Measurements from ENCODE around the gene NCOA5. TPM values are rescaled to one million over a fixed set of nuclear protein-coding genes. Genes with fewer than 3 reads are reported as not detected.

Gene NCOA5
- total and polyA plus RNA-seq, 9 of the 15 experiments (the other 6 are each of a cell fraction or from before 2014, with no cell fraction given): 3.9 to 22.8 (median 13.8) TPM

GRCh38 chr20:46011631-46012482, 77.9 kb downstream of the NCOA5 start (continued):
- TF ChIP-seq FOXM1 (IDR thresholded peaks at IDR 0.05; ENCODE audit: low read depth) (no peak), FOXM1 (CRISPR knock-in tag; IDR thresholded peaks at IDR 0.05; ENCODE audit: low read depth) (no peak), SIX5 (IDR thresholded peaks at IDR 0.05; ENCODE audit: borderline replicate concordance in 1 of 2, insufficient read depth in 1 of 2, low read depth in 1 of 2, low read length in 2 of 2) (no peak), CLOCK (CRISPR knock-in tag; IDR thresholded peaks at IDR 0.05; ENCODE audit: borderline replicate concordance) (no peak), PHB2 (IDR thresholded peaks at IDR 0.05; ENCODE audit: low read depth) (no peak), SMARCE1 (IDR thresholded peaks at IDR 0.05) (no peak), CREM (IDR thresholded peaks at IDR 0.05; ENCODE audit: low read depth) (0 out of 2 replicates have a peak, but pooled peaks have one; percentile 8), ZNF134 (CRISPR knock-in tag; conservative IDR thresholded peaks at IDR 0.05) (no peak), BDP1 (IDR thresholded peaks at IDR 0.05; ENCODE audit: insufficient read depth, insufficient read length) (no peak), ZC3H4 (CRISPR knock-in tag; IDR thresholded peaks at IDR 0.05; ENCODE audit: borderline replicate concordance) (no peak), EHMT2 (IDR thresholded peaks at IDR 0.05) (no peak), RERE (CRISPR knock-in tag; IDR thresholded peaks at IDR 0.05; ENCODE audit: borderline replicate concordance) (no peak)
- TF ChIP-seq, protein P1, sequence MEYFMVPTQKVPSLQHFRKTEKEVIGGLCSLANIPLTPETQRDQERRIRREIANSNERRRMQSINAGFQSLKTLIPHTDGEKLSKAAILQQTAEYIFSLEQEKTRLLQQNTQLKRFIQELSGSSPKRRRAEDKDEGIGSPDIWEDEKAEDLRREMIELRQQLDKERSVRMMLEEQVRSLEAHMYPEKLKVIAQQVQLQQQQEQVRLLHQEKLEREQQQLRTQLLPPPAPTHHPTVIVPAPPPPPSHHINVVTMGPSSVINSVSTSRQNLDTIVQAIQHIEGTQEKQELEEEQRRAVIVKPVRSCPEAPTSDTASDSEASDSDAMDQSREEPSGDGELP (CRISPR knock-in tag; IDR thresholded peaks at IDR 0.05; ENCODE audit: borderline replicate concordance): peak; percentile 97
- TF ChIP-seq, protein P2, sequence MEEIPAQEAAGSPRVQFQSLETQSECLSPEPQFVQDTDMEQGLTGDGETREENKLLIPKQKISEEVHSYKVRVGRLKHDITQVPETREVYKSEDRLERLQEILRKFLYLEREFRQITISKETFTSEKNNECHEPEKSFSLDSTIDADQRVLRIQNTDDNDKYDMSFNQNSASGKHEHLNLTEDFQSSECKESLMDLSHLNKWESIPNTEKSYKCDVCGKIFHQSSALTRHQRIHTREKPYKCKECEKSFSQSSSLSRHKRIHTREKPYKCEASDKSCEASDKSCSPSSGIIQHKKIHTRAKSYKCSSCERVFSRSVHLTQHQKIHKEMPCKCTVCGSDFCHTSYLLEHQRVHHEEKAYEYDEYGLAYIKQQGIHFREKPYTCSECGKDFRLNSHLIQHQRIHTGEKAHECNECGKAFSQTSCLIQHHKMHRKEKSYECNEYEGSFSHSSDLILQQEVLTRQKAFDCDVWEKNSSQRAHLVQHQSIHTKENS (CRISPR knock-in tag; IDR thresholded peaks at IDR 0.05): no peak
